ENCODE data around the gene NAV2.
A peak's percentile ranks its signal among the peaks of the same experiment; 100 is the strongest.

DNA sequence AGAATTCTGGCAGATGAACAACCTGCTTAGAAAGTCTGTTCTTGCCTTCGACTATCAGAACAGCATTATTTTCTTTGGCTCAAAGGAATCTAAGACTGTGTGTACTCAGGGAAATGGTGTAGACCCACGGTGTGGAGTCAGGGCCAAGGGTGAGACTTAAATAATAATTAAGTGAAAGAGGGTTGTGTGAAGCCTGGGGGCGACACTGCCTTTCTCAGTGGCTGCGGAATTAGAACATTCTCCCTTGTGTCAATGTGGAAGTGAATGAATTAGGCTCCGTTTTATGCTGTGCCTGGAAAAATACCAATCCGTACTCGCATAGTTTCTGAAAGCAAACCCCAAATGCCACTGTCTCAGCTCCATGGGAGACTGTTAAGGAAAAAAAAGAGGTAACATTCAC is 50.7 kb downstream of the NAV2 start:
- TF ChIP-seq, protein P1, sequence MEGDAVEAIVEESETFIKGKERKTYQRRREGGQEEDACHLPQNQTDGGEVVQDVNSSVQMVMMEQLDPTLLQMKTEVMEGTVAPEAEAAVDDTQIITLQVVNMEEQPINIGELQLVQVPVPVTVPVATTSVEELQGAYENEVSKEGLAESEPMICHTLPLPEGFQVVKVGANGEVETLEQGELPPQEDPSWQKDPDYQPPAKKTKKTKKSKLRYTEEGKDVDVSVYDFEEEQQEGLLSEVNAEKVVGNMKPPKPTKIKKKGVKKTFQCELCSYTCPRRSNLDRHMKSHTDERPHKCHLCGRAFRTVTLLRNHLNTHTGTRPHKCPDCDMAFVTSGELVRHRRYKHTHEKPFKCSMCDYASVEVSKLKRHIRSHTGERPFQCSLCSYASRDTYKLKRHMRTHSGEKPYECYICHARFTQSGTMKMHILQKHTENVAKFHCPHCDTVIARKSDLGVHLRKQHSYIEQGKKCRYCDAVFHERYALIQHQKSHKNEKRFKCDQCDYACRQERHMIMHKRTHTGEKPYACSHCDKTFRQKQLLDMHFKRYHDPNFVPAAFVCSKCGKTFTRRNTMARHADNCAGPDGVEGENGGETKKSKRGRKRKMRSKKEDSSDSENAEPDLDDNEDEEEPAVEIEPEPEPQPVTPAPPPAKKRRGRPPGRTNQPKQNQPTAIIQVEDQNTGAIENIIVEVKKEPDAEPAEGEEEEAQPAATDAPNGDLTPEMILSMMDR (conservative IDR thresholded peaks at IDR 0.05; ENCODE audit: low read depth in 2 of 2), result peak in 1 of 2 experiments; percentile 58; a peak in 2 of 4 replicates
- TF ChIP-seq JUNB (IDR thresholded peaks at IDR 0.05; ENCODE audit: unreplicated experiment) (no peak), ZNF331 (CRISPR knock-in tag; IDR thresholded peaks at IDR 0.05; ENCODE audit: low read depth) (no peak)
- TF ChIP-seq, protein P2, sequence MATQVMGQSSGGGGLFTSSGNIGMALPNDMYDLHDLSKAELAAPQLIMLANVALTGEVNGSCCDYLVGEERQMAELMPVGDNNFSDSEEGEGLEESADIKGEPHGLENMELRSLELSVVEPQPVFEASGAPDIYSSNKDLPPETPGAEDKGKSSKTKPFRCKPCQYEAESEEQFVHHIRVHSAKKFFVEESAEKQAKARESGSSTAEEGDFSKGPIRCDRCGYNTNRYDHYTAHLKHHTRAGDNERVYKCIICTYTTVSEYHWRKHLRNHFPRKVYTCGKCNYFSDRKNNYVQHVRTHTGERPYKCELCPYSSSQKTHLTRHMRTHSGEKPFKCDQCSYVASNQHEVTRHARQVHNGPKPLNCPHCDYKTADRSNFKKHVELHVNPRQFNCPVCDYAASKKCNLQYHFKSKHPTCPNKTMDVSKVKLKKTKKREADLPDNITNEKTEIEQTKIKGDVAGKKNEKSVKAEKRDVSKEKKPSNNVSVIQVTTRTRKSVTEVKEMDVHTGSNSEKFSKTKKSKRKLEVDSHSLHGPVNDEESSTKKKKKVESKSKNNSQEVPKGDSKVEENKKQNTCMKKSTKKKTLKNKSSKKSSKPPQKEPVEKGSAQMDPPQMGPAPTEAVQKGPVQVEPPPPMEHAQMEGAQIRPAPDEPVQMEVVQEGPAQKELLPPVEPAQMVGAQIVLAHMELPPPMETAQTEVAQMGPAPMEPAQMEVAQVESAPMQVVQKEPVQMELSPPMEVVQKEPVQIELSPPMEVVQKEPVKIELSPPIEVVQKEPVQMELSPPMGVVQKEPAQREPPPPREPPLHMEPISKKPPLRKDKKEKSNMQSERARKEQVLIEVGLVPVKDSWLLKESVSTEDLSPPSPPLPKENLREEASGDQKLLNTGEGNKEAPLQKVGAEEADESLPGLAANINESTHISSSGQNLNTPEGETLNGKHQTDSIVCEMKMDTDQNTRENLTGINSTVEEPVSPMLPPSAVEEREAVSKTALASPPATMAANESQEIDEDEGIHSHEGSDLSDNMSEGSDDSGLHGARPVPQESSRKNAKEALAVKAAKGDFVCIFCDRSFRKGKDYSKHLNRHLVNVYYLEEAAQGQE (IDR thresholded peaks at IDR 0.05; ENCODE audit: unreplicated experiment), result no peak

Measured in GM23338 (cell line).